Measurements from ENCODE around the gene FBXL16. TPM values are rescaled to one million over a fixed set of nuclear protein-coding genes. Genes with fewer than 3 reads are reported as not detected.

FBXL16 gene
- total and polyA plus RNA-seq, 2 experiments from 2014 or later: 0.29 to 0.54 TPM

- H3K9ac ChIP-seq: no peak overlapping the region
- H3K4me1 ChIP-seq (ENCODE audit: insufficient read depth): peaks cover 4% of the 10 kb centered on the region; the same call in 1 of the 2 replicates
- no peak for TF ChIP-seq EZH2phosphoT487 (IDR thresholded peaks at IDR 0.05; ENCODE audit: insufficient read depth, low read depth)
- no peaks in the 10 kb centered on the region for H3K36me3 ChIP-seq (ENCODE audit: low read depth)
- H3K27ac ChIP-seq: no peak overlapping the region
- H3F3A ChIP-seq (ENCODE audit: insufficient read depth): no peaks in the 10 kb centered on the region
- no peak overlapping the region for H2AFZ ChIP-seq
- H3K79me2 ChIP-seq (ENCODE audit: insufficient read depth): no peaks in the 10 kb centered on the region; the same call in 1 of the 2 replicates
- WGBS, 2 experiments (ENCODE audit: low coverage in 1 of 2, low lambda C conversion rate in 2 of 2, missing lambda C conversion rate in 2 of 2): 89 to 90% methylated on average over 40 to 51 of the region's 51 CpGs
- no peaks in the 10 kb centered on the region for H4K20me1 ChIP-seq (ENCODE audit: insufficient read depth)
- no peaks in the 10 kb centered on the region for H3K9me2 ChIP-seq (ENCODE audit: insufficient read depth)
- in situ Hi-C loops (cut with MboI): no loop called here
- no peak for DNase-seq
- no peaks in the 10 kb centered on the region for H3K9me3 ChIP-seq (ENCODE audit: low read depth)
- peak overlapping the region; percentile 75 for H3K4me3 ChIP-seq
- H3K27me3 ChIP-seq (replicated peaks; ENCODE audit: insufficient read depth): no peaks in the 10 kb centered on the region
- peak overlapping the region; percentile 76 for H3K4me2 ChIP-seq (ENCODE audit: unreplicated experiment)
Measured at GRCh38 chr16:721765-722540, 16.4 kb upstream of the FBXL16 start.

DNA sequence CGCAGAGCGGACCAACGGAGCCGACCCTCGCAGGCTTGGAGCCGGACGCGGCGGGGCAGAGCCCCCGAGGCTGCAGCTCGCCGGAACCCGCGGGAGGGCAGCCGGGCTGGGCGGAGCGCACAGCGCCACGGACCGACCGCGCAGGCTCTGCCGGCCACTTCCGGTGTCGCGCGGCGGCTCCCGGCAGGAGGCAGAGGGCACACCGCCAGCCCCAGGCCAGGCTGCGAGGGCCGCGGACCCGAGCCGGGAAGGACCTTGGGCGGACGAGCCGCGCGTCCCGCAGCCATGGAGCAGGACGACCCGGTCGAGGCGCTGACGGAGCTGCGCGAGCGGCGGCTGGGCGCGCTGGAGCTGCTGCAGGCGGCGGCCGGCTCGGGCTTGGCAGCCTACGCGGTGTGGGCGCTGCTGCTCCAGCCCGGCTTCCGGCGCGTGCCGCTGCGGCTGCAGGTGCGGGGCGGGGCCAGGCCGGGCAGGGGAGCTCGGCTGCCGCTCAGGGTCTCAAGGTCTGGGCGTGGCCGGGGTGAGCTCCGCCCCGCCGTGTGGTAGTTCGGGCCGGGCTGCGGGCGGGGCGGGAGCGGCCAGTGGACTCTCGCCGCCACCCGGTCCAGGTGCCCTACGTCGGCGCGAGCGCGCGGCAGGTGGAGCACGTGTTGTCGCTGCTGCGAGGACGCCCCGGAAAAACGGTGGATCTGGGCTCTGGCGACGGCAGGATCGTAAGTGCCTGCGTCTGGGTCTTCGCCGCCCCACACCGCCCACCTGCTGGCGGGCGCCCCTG is 15.6 kb upstream of the FBXL16 start, which contains the start of gene ANTKMT:
Gene ANTKMT (plus strand): TSS at position 157 of the 775 bp plus-strand sequence. CDS start 129 bp downstream, at position 286.
- no peaks in the 10 kb centered on the region for H3K9me2 ChIP-seq (ENCODE audit: insufficient read depth)
- no peaks in the 10 kb centered on the region for H4K20me1 ChIP-seq (ENCODE audit: insufficient read depth)
- no peaks in the 10 kb centered on the region for H3F3A ChIP-seq (ENCODE audit: insufficient read depth)
- TF ChIP-seq EZH2 (IDR thresholded peaks at IDR 0.05; ENCODE audit: insufficient read depth, poor library complexity, severe bottlenecking) (no peak), EZH2phosphoT487 (IDR thresholded peaks at IDR 0.05; ENCODE audit: insufficient read depth, low read depth) (no peak)
- in situ Hi-C loops (cut with MboI): no loop called here
- no peaks in the 10 kb centered on the region for H3K27me3 ChIP-seq (replicated peaks; ENCODE audit: insufficient read depth)
- H3K4me1 ChIP-seq (ENCODE audit: insufficient read depth): peaks cover 4% of the 10 kb centered on the region; the same call in 1 of the 2 replicates
- peak within 1 kb of the TSS; percentile 75 for H3K9ac ChIP-seq
- H3K9me3 ChIP-seq (ENCODE audit: low read depth): no peaks in the 10 kb centered on the region
- H3K79me2 ChIP-seq (ENCODE audit: insufficient read depth): no peaks in the 10 kb centered on the region; the same call in 1 of the 2 replicates
- peak within 1 kb of the TSS; percentile 58 for H3K27ac ChIP-seq
- peak within 1 kb of the TSS; percentile 76 for H3K4me2 ChIP-seq (ENCODE audit: unreplicated experiment)
- H2AFZ ChIP-seq: peak within 1 kb of the TSS; percentile 72
- 7 to 11% methylated on average over 68 to 85 of the region's 106 CpGs for WGBS, 2 experiments (ENCODE audit: low coverage in 1 of 2, low lambda C conversion rate in 2 of 2, missing lambda C conversion rate in 2 of 2)
- peak within 1 kb of the TSS; percentile 75 for H3K4me3 ChIP-seq
- H3K36me3 ChIP-seq (ENCODE audit: low read depth): no peaks in the 10 kb centered on the region
- peak; percentile 86 for DNase-seq

- H3K4me3 ChIP-seq: peak overlapping the region; percentile 75
- TF ChIP-seq EZH2 (IDR thresholded peaks at IDR 0.05; ENCODE audit: insufficient read depth, poor library complexity, severe bottlenecking): no peak
- no peaks in the 10 kb centered on the region for H3K27me3 ChIP-seq (replicated peaks; ENCODE audit: insufficient read depth)
- H3K27ac ChIP-seq: peak overlapping the region; percentile 58
- no peaks in the 10 kb centered on the region for H3K9me3 ChIP-seq (ENCODE audit: low read depth)
- H3K4me1 ChIP-seq (ENCODE audit: insufficient read depth): peaks cover 4% of the 10 kb centered on the region; the same call in 1 of the 2 replicates
- H3K36me3 ChIP-seq (ENCODE audit: low read depth): no peaks in the 10 kb centered on the region
- no peaks in the 10 kb centered on the region for H3F3A ChIP-seq (ENCODE audit: insufficient read depth)
- WGBS, 2 experiments (ENCODE audit: low coverage in 1 of 2, low lambda C conversion rate in 2 of 2, missing lambda C conversion rate in 2 of 2): 0 to 1% methylated on average over 32 to 38 of the region's 38 CpGs
- no peaks in the 10 kb centered on the region for H3K9me2 ChIP-seq (ENCODE audit: insufficient read depth)
- peak overlapping the region; percentile 72 for H2AFZ ChIP-seq
- no peaks in the 10 kb centered on the region; the same call in 1 of the 2 replicates for H3K79me2 ChIP-seq (ENCODE audit: insufficient read depth)
- no peaks in the 10 kb centered on the region for H4K20me1 ChIP-seq (ENCODE audit: insufficient read depth)
- in situ Hi-C loops (cut with MboI): no loop called here
- peak overlapping the region; percentile 75 for H3K9ac ChIP-seq
- DNase-seq: peak; percentile 74
- peak overlapping the region; percentile 76 for H3K4me2 ChIP-seq (ENCODE audit: unreplicated experiment)
Measured at GRCh38 chr16:720447-720989, 14.9 kb upstream of the FBXL16 start.

DNA sequence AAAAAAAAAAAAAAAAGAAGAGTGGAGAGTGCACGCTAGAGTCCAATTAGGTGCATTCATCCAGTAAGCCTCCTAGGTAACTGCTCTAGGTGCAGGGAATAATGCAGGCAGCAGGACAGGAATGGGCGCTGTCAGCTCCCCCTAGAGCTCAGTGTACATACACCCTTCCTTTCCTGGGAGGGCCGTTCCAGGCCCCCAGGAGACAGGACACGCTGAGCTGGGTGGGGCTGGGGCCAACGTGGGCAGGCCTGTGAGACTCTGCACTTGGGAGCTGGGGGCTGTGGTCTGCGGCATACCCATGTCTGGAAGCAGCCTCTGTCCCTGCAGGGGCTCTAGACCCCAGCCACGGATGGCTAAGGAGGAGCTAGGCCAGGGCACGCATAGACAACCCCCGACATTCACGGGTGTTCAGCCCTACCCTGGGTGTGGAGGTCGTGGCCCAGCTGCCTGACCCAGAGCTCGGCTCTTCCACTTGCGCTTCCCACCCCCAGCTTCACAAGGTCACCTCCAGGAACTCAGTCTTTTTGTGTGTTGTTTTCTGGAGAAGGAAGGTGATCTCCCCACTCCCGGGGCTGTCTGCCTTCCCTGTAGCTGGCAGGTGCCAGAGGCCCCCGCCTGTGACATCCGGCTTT is 14.3 kb upstream of the FBXL16 start:
- DNase-seq: peak; percentile 38
- Histone ChIP-seq H3K9me3 (ENCODE audit: low read depth) (no peaks in the 10 kb centered on the region), H3K4me1 (ENCODE audit: insufficient read depth) (peaks cover 4% of the 10 kb centered on the region; the same call in 1 of the 2 replicates), H3K79me2 (ENCODE audit: insufficient read depth) (no peaks in the 10 kb centered on the region; the same call in 1 of the 2 replicates), H4K20me1 (ENCODE audit: insufficient read depth) (no peaks in the 10 kb centered on the region), H3K36me3 (ENCODE audit: low read depth) (no peaks in the 10 kb centered on the region), H3K9ac (peak overlapping the region; percentile 75), H3K4me2 (ENCODE audit: unreplicated experiment) (peak overlapping the region; percentile 76), H3K27me3 (replicated peaks; ENCODE audit: insufficient read depth) (no peaks in the 10 kb centered on the region), H3F3A (ENCODE audit: insufficient read depth) (no peaks in the 10 kb centered on the region), H3K27ac (peak overlapping the region; percentile 58), H3K4me3 (peak overlapping the region; percentile 75), H3K9me2 (ENCODE audit: insufficient read depth) (no peaks in the 10 kb centered on the region), H2AFZ (peak overlapping the region; percentile 72)
- no peak for TF ChIP-seq EZH2phosphoT487 (IDR thresholded peaks at IDR 0.05; ENCODE audit: insufficient read depth, low read depth)
- TF ChIP-seq EZH2 (IDR thresholded peaks at IDR 0.05; ENCODE audit: insufficient read depth, poor library complexity, severe bottlenecking): no peak
- 10 to 18% methylated on average over 15 to 16 of the region's 16 CpGs for WGBS, 2 experiments (ENCODE audit: low coverage in 1 of 2, low lambda C conversion rate in 2 of 2, missing lambda C conversion rate in 2 of 2)
- in situ Hi-C loops (cut with MboI): no loop called here

Data from GM23248 (cell line).